Raji (cell line): ENCODE results near the gene PRMT3.

Experiments
- POLR2A ChIP-seq: IDR thresholded peaks from 2 replicates; pipeline ENCODE4 v1.6.1; 2011; ENCODE audit warnings: low read depth, low read length, control low read depth; ENCODE audit not compliant: insufficient read depth

The PRMT3 gene

GRCh38 chr11:20387261-20388095 is at the start of gene PRMT3:
PRMT3 (plus strand) TSS chr11:20387716; CDS start chr11:20387747, 31 bp downstream.
- peak; percentile 95 for TF ChIP-seq POLR2A

DNA sequence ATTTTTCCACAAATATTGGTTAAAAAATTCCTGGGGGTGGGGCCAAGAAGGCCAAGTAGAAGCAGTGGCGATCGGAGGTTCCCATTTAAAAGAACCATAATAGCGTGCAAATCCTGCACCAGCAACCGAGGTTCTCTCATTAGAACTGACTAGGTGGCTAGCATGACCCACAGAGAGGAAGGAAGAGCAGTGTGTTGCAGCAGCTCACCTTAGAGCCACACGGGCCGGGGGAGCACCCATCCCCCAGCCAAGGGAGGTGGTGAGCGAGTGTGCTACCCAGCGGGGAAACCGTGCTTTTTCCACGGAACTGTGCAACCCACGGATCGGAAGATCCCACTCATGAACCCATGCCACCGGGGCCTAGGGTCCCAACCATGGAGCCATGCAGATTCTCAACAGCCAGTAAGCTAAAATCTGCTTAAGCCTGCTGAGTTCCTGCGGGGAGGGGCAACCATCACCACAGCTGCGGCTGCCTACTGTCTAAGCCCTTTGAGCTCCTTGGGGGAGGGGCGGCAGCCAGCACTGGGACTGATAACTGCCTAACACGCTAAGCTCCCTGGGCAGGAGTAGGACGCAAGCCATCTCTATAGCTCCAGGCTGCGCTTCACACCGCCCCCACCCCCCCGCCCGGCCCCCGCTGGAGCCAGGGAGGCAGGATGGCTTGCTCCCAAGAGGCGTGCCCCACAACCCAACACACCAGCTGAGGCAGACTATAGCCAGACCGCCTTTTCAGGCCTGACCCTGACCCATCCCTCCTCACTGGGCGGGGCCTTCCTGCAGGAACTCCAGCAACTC is 45.0 kb upstream of the PRMT3 start:
- no peak for TF ChIP-seq POLR2A

GRCh38 chr11:20351136-20351535 is 36.4 kb upstream of the PRMT3 start:
- TF ChIP-seq POLR2A, result no peak

DNA sequence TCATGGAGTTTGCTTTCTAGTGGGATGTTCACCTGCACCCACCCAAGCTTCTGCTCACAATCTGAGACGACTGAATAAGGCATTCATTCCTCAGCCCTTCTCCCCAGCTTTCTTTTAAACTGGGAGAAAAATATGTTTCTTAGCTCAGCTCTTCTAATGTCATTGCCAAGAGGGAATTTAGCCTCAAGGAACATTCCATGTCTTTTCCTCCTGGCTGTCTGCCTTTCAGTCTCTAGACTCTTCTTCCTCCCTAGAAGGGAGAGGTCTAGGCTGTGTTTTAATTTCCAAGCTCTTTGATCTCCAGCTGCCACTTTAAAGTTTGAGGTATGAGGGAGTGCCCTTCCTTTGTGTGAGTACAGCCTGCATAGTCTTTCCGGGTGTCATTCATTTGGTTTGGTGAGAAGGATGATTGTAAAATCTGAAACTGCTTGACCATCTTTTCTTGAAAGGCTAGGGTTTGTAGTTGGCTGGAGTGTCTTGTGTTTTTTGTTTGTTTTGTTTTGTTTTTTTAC is 35.7 kb upstream of the PRMT3 start:
- TF ChIP-seq POLR2A, result no peak

- TF ChIP-seq POLR2A, result no peak
Observed at GRCh38 chr11:20353829-20354434, 33.6 kb upstream of the PRMT3 start.

DNA sequence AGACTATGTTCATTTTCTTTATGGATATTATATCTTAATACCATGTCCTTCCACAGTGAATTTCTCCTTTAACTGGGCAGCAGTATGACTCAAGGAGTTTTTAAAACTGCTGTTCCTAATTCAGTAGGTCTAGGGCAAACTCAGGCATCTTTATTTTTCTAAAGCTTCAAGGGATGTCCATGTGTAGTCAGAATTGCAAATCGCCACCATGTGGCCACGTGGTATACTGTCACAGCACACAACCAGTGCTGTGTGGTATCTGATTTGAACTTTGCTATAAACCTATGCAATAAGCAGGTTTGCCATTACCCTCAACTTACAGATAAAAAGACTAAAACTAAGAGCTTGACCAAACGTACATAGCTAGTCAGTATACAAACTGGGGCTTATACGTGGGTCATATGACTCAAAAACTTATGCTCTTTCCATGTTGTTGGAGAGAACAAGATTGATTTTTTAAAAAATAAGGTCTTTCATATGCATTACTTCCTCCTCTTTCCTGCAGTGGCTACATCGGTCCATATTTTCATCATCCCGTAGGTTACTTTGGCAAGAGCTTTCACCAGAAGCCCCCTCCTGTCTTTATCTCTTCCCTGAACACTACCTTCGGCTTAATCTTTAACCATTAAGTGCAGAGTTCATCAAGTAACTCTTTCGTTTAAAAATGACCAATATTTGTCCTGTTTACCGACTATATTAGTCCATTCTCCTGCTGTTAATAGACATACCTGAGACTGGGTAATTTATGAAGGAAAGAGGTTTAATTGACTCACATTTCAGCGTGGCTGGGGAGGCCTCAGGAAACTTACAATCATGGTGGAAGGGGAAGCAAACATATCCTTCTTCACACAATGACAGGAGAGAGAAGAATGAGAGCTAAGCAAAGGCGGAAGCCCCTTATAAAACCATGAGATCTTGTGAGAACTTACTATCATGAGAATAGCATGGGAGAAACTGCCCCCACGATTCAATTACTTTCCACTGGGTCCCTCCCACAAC is 32.0 kb upstream of the PRMT3 start:
- no peak for TF ChIP-seq POLR2A

GRCh38 chr11:20357150-20357549 is 30.4 kb upstream of the PRMT3 start:
- TF ChIP-seq POLR2A, result no peak

DNA sequence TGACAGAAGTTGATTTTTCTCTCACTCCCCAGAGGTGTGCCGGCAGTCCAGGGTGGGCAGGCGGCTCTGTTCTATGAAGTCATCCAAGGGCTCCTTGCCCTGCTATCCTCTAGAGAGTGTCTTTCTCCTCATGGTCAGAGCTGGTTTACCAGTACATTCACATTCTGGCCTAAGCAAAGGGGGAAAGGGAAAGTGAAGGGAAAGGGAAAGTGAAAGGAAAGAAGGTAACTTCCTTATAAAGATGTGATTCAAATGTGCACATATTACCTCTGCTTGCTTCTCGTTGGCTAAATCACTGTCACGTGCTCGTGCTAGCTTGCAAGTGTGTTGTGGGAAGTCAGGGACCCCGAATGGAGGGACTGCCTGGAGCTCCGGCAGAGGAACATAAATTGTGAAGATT is 26.9 kb upstream of the PRMT3 start:
- TF ChIP-seq POLR2A, result no peak

GRCh38 chr11:20362481-20362880 is 25.0 kb upstream of the PRMT3 start:
- no peak for TF ChIP-seq POLR2A

DNA sequence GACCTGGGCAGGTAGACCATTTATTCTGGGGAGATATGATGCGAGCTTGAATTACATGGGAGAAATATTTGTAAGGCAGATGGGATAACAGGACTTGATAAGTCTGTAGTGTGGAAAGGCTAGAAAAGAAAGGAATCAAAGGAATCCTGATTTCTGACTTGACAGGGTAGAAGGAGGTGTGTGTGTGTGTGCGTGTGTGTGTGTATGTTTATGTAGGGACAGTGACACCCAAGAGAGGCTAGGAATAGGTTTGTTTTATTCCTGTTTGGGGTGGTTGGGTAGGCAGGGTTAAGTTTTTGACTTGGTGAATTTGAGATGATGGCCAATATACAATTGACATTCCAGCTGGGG is 24.4 kb upstream of the PRMT3 start:
- TF ChIP-seq POLR2A, result no peak

DNA sequence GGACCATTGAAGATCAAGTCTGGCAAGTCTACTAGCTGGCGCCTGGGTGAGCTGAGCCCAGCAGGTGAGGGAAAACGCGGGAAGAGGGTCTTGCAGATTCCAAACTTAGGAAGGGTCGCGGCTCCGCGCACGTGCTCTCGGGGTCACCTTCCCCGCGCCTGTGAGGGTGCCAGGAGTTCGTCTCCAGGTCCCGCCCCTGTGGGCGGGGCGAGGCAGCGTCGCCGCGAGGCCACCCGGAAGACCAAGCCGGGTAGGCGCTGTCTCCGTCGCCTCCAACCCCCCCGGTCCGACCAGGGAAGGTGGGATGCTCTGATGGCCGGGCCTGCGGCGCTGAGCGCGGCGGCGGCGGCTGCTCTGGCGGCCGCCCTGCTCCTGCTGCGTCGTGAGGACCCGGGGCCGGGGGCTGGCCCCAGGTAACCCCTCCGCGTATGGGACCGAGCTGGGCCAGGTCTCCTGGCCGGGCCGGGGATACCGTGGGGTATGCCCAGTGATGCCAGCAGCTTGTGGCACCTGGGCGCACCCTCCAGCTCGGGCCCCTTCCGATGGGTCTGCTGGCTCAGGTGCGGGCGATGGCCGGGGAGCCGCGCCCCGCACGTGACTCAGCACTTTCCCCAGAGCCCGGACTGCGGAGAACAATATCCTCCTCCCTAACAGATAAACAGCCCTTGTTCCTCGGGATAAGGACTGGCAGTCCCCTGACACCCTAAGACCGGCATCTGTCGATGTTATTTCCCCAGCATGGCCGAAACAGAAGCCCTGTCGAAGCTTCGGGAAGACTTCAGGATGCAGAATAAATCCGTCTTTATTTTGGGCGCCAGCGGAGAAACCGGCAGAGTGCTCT is 23.8 kb upstream of the PRMT3 start, which contains the start of gene HTATIP2:
Gene HTATIP2 (plus strand): TSS at position 215 of the 841 bp plus-strand sequence. CDS start 524 bp downstream, at position 739.
- TF ChIP-seq POLR2A, result peak; percentile 64

DNA sequence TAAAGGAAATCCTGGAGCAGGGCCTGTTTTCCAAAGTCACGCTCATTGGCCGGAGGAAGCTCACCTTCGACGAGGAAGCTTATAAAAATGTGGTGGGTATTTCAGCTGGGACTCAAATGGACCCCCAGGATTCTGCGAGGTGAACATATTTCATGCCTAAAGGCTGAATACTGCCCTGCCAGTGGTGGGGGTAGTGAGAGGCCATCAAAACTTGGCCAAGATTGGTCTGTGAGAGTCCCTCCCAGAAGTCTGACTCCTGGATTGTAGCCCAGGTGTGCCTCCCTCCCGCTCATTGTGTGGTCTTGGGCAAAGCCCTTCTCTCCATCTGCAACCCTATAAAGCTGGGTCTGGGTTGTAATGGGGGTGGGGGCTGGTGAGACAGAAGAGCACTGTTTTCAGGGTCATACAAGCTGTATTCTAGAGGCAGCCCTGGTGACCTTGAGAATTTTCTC is 23.1 kb upstream of the PRMT3 start:
- TF ChIP-seq POLR2A, result no peak

DNA sequence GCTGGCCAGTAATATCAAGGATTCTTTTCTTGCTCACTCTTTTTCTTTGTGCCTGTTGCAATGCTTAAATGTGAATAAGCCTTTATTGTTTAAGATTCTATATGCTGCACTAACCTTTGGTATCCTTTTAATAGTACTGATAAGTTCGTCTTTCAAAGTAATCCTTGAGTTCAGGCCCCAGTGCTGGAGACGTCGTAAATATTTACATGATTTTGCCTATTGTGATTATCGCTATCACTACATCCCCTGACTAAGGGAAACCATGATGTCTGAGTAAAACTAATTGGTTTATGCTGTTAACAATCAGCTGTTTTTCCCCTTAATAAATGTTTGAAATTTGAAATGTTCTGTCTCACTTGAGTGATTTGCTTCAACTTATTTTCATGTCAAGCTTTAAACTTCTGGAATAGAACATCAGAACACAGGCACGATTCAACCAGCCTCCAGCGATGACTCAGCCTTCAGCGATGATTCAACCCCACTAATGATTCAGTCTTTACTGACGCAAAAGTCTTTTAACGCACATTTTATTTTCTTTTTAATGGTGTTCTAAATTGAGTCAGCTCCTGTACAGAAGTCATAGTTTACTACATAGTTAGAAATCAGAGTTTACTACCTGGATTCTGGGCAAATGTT is 20.1 kb upstream of the PRMT3 start:
- TF ChIP-seq POLR2A, result no peak
